ENCODE results near the gene SGMS2. TPM values are rescaled to one million over a fixed set of nuclear protein-coding genes. Genes with fewer than 3 reads are reported as not detected.

SGMS2 gene
- total RNA-seq, 4 donors from 2014 or later: 46.5 to 224 (median 120) TPM

- WGBS, 2 donors: 38 to 42% methylated on average over 5 of the region's 5 CpGs
- Histone ChIP-seq H3K27ac (peak overlapping the region; percentile 77 to 96 (median 94)), H3K27me3 (no peaks in the 10 kb centered on the region), H3K4me3 (replicated peaks in 1 of 3) (peak overlapping the region in 2 of 3 donors; percentile 6 to 70), H3K36me3 (no peaks in the 10 kb centered on the region), H3K4me1 (peaks cover 12 to 24% of the 10 kb centered on the region in 2 donors), H3K9me3 (no peaks in the 10 kb centered on the region)
- intact Hi-C loops (cut with DNase I): loop anchor here (10.0 kb wide), 1 partner anchor 68 kb away; no protein-coding TSS in a partner anchor
- TF ChIP-seq POLR2A (IDR thresholded peaks at IDR 0.05): no peak
- TF ChIP-seq CTCF (IDR thresholded peaks at IDR 0.05): no peak
- peak in 1 of 2 donors; percentile 5 for DNase-seq
Measured at GRCh38 chr4:107826421-107826980, 1.8 kb downstream of the SGMS2 start.

- Histone ChIP-seq H3K4me3 (replicated peaks in 1 of 3) (no peak overlapping the region), H3K9me3 (no peaks in the 10 kb centered on the region), H3K36me3 (no peaks in the 10 kb centered on the region), H3K27me3 (no peaks in the 10 kb centered on the region), H3K27ac (no peak overlapping the region), H3K4me1 (peaks cover 12 to 24% of the 10 kb centered on the region in 2 donors)
- intact Hi-C loops (cut with DNase I): loop anchor here (10.0 kb wide), 1 partner anchor 66 kb away; no protein-coding TSS in a partner anchor
- WGBS, 2 donors: 91 to 95% methylated on average over 6 of the region's 6 CpGs
- DNase-seq: no peak
- no peak for TF ChIP-seq POLR2A (IDR thresholded peaks at IDR 0.05)
- TF ChIP-seq CTCF (IDR thresholded peaks at IDR 0.05): no peak
Measured at GRCh38 chr4:107828315-107829090, 3.8 kb downstream of the SGMS2 start.

- 93 to 100% methylated on average over 4 of the region's 4 CpGs for WGBS, 2 donors
- no peaks in the 10 kb centered on the region for H3K27me3 ChIP-seq
- TF ChIP-seq POLR2A (IDR thresholded peaks at IDR 0.05): no peak
- TF ChIP-seq CTCF (IDR thresholded peaks at IDR 0.05): no peak
- intact Hi-C loops (cut with DNase I): no loop called here
- no peak for DNase-seq
- H3K4me3 ChIP-seq (replicated peaks in 1 of 3): no peak overlapping the region
- no peaks in the 10 kb centered on the region for H3K9me3 ChIP-seq
- no peak overlapping the region for H3K27ac ChIP-seq
- no peaks in the 10 kb centered on the region for H3K36me3 ChIP-seq
- peaks cover 6 to 16% of the 10 kb centered on the region in 2 donors for H3K4me1 ChIP-seq
Measured at GRCh38 chr4:107831140-107831539, 6.4 kb downstream of the SGMS2 start.

GRCh38 chr4:107832275-107832807 lies 7.6 kb downstream of the SGMS2 start:
- H3K36me3 ChIP-seq: no peaks in the 10 kb centered on the region
- H3K9me3 ChIP-seq: no peaks in the 10 kb centered on the region
- no peaks in the 10 kb centered on the region for H3K27me3 ChIP-seq
- H3K4me1 ChIP-seq: peaks cover 5 to 9% of the 10 kb centered on the region in 2 donors
- no peak for TF ChIP-seq POLR2A (IDR thresholded peaks at IDR 0.05)
- TF ChIP-seq CTCF (IDR thresholded peaks at IDR 0.05): no peak
- intact Hi-C loops (cut with DNase I): no loop called here
- WGBS, 2 donors: 82 to 86% methylated on average over 2 of the region's 2 CpGs
- H3K27ac ChIP-seq: no peak overlapping the region
- H3K4me3 ChIP-seq (replicated peaks in 1 of 3): no peak overlapping the region
- no peak for DNase-seq
